Right atrium auricular region (tissue), 2 donors: ENCODE results near the gene MRPL52. TPM values are rescaled to one million over a fixed set of nuclear protein-coding genes. Genes with fewer than 3 reads are reported as not detected.

Source experiments
- DNase-seq: peaks from one replicate; pipeline ENCODE4 v3.0.0-alpha.2; 2019; ENCODE audit warnings: low spot score
- H3K27ac ChIP-seq, 2 donors: fragments of 200-600 bp; sonication (generic); 1 replicate in 1 of 2; 2 replicates in 1 of 2; pipeline ENCODE4 v1.5.1; 2016 to 2019
- H3K27me3 ChIP-seq, 2 donors: fragments of 200-600 bp; sonication (generic); one replicate each; pipeline versions ENCODE4 v1.5.1 to v1.6.0; 2017 to 2019
- H3K36me3 ChIP-seq: fragments of 200-600 bp; sonication (generic); one replicate; pipeline ENCODE4 v1.5.1; 2016
- H3K4me1 ChIP-seq, 2 donors: fragments of 200-600 bp; sonication (generic); one replicate each; pipeline versions ENCODE4 v1.5.1 to v1.6.0; 2017 to 2019
- H3K4me3 ChIP-seq, 2 donors: fragments of 200-600 bp; sonication (generic); 1 replicate in 1 of 2; 2 replicates in 1 of 2; pipeline ENCODE4 v1.5.1; 2017 to 2019; ENCODE audit warnings: mild to moderate bottlenecking in 1 of 2, moderate library complexity in 1 of 2
- H3K9me3 ChIP-seq, 2 donors: fragments of 200-600 bp; sonication (generic); one replicate each; pipeline ENCODE4 v1.5.1; 2019
- CTCF ChIP-seq, 2 donors: fragments of 200-600 bp; sonication (generic); IDR thresholded peaks; one replicate each; pipeline ENCODE4 v1.5.1; 2019; ENCODE audit warnings: antibody characterized with exemption in 2 of 2
- total RNA-seq, 2 donors: library from RNA; depleted of rRNA; stranded (reverse); fragments of >200 nt; gene quantifications; one replicate each; pipeline ENCODE4 v1.1.0, GENCODE V29; 2016

The MRPL52 gene
- total RNA-seq, 2 donors from 2014 or later = 59.4 to 168 TPM

GRCh38 chr14:22842211-22843122, 12.8 kb downstream of the MRPL52 start:
- Histone ChIP-seq H3K27ac (no peak overlapping the region), H3K36me3 (peaks cover 58% of the 10 kb centered on the region), H3K4me1 (peaks cover 0 to 38% of the 10 kb centered on the region in 2 donors), H3K9me3 (no peaks in the 10 kb centered on the region), H3K27me3 (no peaks in the 10 kb centered on the region), H3K4me3 (no peak overlapping the region)
- TF ChIP-seq CTCF (IDR thresholded peaks at IDR 0.05) = no peak
- no peak for DNase-seq

GRCh38 chr14:22843123-22843925, 13.6 kb downstream of the MRPL52 start:
- Histone ChIP-seq H3K27ac (no peak overlapping the region), H3K4me3 (no peak overlapping the region), H3K36me3 (peaks cover 58% of the 10 kb centered on the region), H3K9me3 (no peaks in the 10 kb centered on the region), H3K4me1 (peaks cover 0 to 38% of the 10 kb centered on the region in 2 donors), H3K27me3 (no peaks in the 10 kb centered on the region)
- DNase-seq = no peak
- no peak for TF ChIP-seq CTCF (IDR thresholded peaks at IDR 0.05)

GRCh38 chr14:22844221-22845102, 14.8 kb downstream of the MRPL52 start:
- Histone ChIP-seq H3K9me3 (no peaks in the 10 kb centered on the region), H3K27me3 (no peaks in the 10 kb centered on the region), H3K4me3 (no peak overlapping the region), H3K4me1 (peaks cover 0 to 38% of the 10 kb centered on the region in 2 donors), H3K27ac (no peak overlapping the region), H3K36me3 (peaks cover 58% of the 10 kb centered on the region)
- TF ChIP-seq CTCF (IDR thresholded peaks at IDR 0.05) = no peak
- DNase-seq = no peak

- Histone ChIP-seq H3K4me3 (no peak overlapping the region), H3K27me3 (no peaks in the 10 kb centered on the region), H3K27ac (no peak overlapping the region), H3K4me1 (peaks cover 0 to 43% of the 10 kb centered on the region in 2 donors), H3K9me3 (no peaks in the 10 kb centered on the region), H3K36me3 (peaks cover 58% of the 10 kb centered on the region)
- TF ChIP-seq CTCF (IDR thresholded peaks at IDR 0.05) = no peak
- DNase-seq = no peak
Observed at GRCh38 chr14:22845103-22845394, 15.4 kb downstream of the MRPL52 start.

GRCh38 chr14:22845821-22846625, 16.3 kb downstream of the MRPL52 start:
- Histone ChIP-seq H3K27ac (no peak overlapping the region), H3K4me3 (no peak overlapping the region), H3K36me3 (peaks cover 58% of the 10 kb centered on the region), H3K9me3 (no peaks in the 10 kb centered on the region), H3K4me1 (peaks cover 0 to 52% of the 10 kb centered on the region in 2 donors), H3K27me3 (no peaks in the 10 kb centered on the region)
- no peak for TF ChIP-seq CTCF (IDR thresholded peaks at IDR 0.05)
- DNase-seq = no peak
